ENCODE measurements around the gene DIPK1C. TPM values are rescaled to one million over a fixed set of nuclear protein-coding genes. Genes with fewer than 3 reads are reported as not detected.

The DIPK1C gene
- total RNA-seq, 1 donor from 2014 or later = 13.7 TPM

GRCh38 chr18:74463983-74464382 is 6.9 kb upstream of the DIPK1C start:
- no peaks in the 10 kb centered on the region for H3K9me3 ChIP-seq (ENCODE audit: low read depth)
- no peak for DNase-seq (ENCODE audit: low spot score)

GRCh38 chr18:74463254-74463653 is 6.1 kb upstream of the DIPK1C start:
- no peak overlapping the region for H3K4me3 ChIP-seq
- Mint-ChIP-seq H3K27me3 (ENCODE audit: insufficient read depth, low read depth) (peaks cover 11% of the 10 kb centered on the region), H3K27ac (no peak overlapping the region), H3K36me3 (no peaks in the 10 kb centered on the region), H3K9me3 (no peaks in the 10 kb centered on the region), H3K4me3 (no peak overlapping the region), H3K4me1 (no peaks in the 10 kb centered on the region)
- DNase-seq (ENCODE audit: low spot score) = no peak
- H3K36me3 ChIP-seq = no peaks in the 10 kb centered on the region
- TF ChIP-seq CTCF (IDR thresholded peaks at IDR 0.05) (no peak), EZH2 (IDR thresholded peaks at IDR 0.05) (no peak), EZH2phosphoT487 (IDR thresholded peaks at IDR 0.05) (no peak)
- no peaks in the 10 kb centered on the region for H4K20me1 ChIP-seq (ENCODE audit: low read depth)
- H3F3A ChIP-seq (ENCODE audit: low read depth) = peaks cover 16% of the 10 kb centered on the region
- peak overlapping the region; percentile 24 for H2AFZ ChIP-seq (replicated peaks)
- no peak overlapping the region for H3K4me2 ChIP-seq
- peaks cover 16% of the 10 kb centered on the region for H3K27me3 ChIP-seq
- H3K9me3 ChIP-seq (ENCODE audit: low read depth) = no peaks in the 10 kb centered on the region
- no peak overlapping the region for H3K9ac ChIP-seq
- no peaks in the 10 kb centered on the region for H3K79me2 ChIP-seq (ENCODE audit: low read depth)
- H3K4me1 ChIP-seq = peaks cover 9% of the 10 kb centered on the region
- H3K27ac ChIP-seq = no peak overlapping the region

More at GRCh38 chr18:74463983-74464382, 6.9 kb upstream of the DIPK1C start:
- no peaks in the 10 kb centered on the region for H3K79me2 ChIP-seq (ENCODE audit: low read depth)
- peaks cover 4% of the 10 kb centered on the region for H3K27me3 Mint-ChIP-seq (ENCODE audit: insufficient read depth, low read depth)
- no peak overlapping the region for H3K4me2 ChIP-seq
- no peak overlapping the region for H3K27ac ChIP-seq
- H3K9ac ChIP-seq = no peak overlapping the region
- no peaks in the 10 kb centered on the region for H3K9me3 Mint-ChIP-seq
- peaks cover 9% of the 10 kb centered on the region for H3K27me3 ChIP-seq
- no peak overlapping the region for H3K4me3 ChIP-seq
- H3K4me1 ChIP-seq = peaks cover 8% of the 10 kb centered on the region
- H3F3A ChIP-seq (ENCODE audit: low read depth) = peaks cover 11% of the 10 kb centered on the region
- no peak overlapping the region for H3K4me3 Mint-ChIP-seq
- H2AFZ ChIP-seq (replicated peaks) = peak overlapping the region; percentile 24
- H3K36me3 Mint-ChIP-seq = no peaks in the 10 kb centered on the region
- H3K27ac Mint-ChIP-seq = no peak overlapping the region
- no peaks in the 10 kb centered on the region for H3K4me1 Mint-ChIP-seq
- no peaks in the 10 kb centered on the region for H4K20me1 ChIP-seq (ENCODE audit: low read depth)
- H3K36me3 ChIP-seq = no peaks in the 10 kb centered on the region
- TF ChIP-seq EZH2phosphoT487 (IDR thresholded peaks at IDR 0.05) = no peak
- no peak for TF ChIP-seq EZH2 (IDR thresholded peaks at IDR 0.05)

GRCh38 chr18:74460825-74461224 is 3.7 kb upstream of the DIPK1C start:
- no peak for TF ChIP-seq EZH2 (IDR thresholded peaks at IDR 0.05)
- no peak for TF ChIP-seq EZH2phosphoT487 (IDR thresholded peaks at IDR 0.05)
- no peak for TF ChIP-seq CTCF (IDR thresholded peaks at IDR 0.05)
- Histone ChIP-seq H3K9ac (no peak overlapping the region), H3K27me3 (peaks cover 40% of the 10 kb centered on the region), H2AFZ (replicated peaks) (no peak overlapping the region), H3K4me2 (no peak overlapping the region), H3K4me1 (peaks cover 23% of the 10 kb centered on the region), H3K9me3 (ENCODE audit: low read depth) (no peaks in the 10 kb centered on the region), H3F3A (ENCODE audit: low read depth) (peaks cover 21% of the 10 kb centered on the region), H4K20me1 (ENCODE audit: low read depth) (no peaks in the 10 kb centered on the region), H3K4me3 (no peak overlapping the region), H3K36me3 (no peaks in the 10 kb centered on the region), H3K79me2 (ENCODE audit: low read depth) (peaks cover 3% of the 10 kb centered on the region), H3K27ac (no peak overlapping the region)
- Mint-ChIP-seq H3K36me3 (no peaks in the 10 kb centered on the region), H3K27me3 (ENCODE audit: insufficient read depth, low read depth) (peaks cover 26% of the 10 kb centered on the region), H3K9me3 (no peaks in the 10 kb centered on the region), H3K27ac (no peak overlapping the region), H3K4me1 (peaks cover 7% of the 10 kb centered on the region), H3K4me3 (no peak overlapping the region)
- no peak for DNase-seq (ENCODE audit: low spot score)

GRCh38 chr18:74459889-74460288 is 2.8 kb upstream of the DIPK1C start:
- Histone ChIP-seq H3K9me3 (ENCODE audit: low read depth) (no peaks in the 10 kb centered on the region), H3K4me1 (peaks cover 32% of the 10 kb centered on the region), H3K4me2 (no peak overlapping the region), H3F3A (ENCODE audit: low read depth) (peaks cover 24% of the 10 kb centered on the region), H4K20me1 (ENCODE audit: low read depth) (no peaks in the 10 kb centered on the region), H3K36me3 (no peaks in the 10 kb centered on the region), H3K27me3 (peaks cover 50% of the 10 kb centered on the region), H3K9ac (no peak overlapping the region), H3K4me3 (no peak overlapping the region), H3K79me2 (ENCODE audit: low read depth) (peaks cover 3% of the 10 kb centered on the region), H3K27ac (no peak overlapping the region), H2AFZ (replicated peaks) (peak overlapping the region; percentile 40)
- peaks cover 28% of the 10 kb centered on the region for H3K27me3 Mint-ChIP-seq (ENCODE audit: insufficient read depth, low read depth)
- no peaks in the 10 kb centered on the region for H3K36me3 Mint-ChIP-seq
- H3K4me1 Mint-ChIP-seq = peaks cover 8% of the 10 kb centered on the region
- TF ChIP-seq EZH2phosphoT487 (IDR thresholded peaks at IDR 0.05) (no peak), EZH2 (IDR thresholded peaks at IDR 0.05) (no peak), CTCF (IDR thresholded peaks at IDR 0.05) (peak; percentile 57)
- H3K4me3 Mint-ChIP-seq = no peak overlapping the region
- peak; percentile 70 for DNase-seq (ENCODE audit: low spot score)
- H3K27ac Mint-ChIP-seq = no peak overlapping the region
- no peaks in the 10 kb centered on the region for H3K9me3 Mint-ChIP-seq

Measured in neural progenitor cell (in vitro differentiated cells).